ENCODE measurements around the gene CCR4.

DNA sequence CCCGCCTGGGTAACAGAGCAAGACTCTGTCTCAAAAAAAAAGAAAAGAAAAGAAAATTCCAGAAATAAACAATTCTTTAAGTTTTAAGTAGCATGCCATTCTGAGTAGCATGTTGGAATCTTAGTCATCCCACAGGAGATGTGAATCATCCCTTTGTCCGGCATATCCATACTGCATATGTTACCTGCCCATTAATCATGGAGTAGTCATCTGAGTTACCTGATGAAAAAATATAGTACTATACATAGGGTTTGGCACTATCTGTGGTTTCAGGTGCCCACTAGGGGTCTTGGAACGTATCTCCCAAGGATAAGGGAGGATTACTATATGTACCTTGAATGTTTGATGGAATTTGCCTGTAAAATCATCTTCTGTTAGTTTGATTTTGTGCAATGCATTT, 6.3 kb upstream of the CCR4 start:
- TF ChIP-seq TRIM28 (IDR thresholded peaks at IDR 0.05) (no peak), EP300 (IDR thresholded peaks at IDR 0.05; ENCODE audit: low read length) (no peak), POLR3A (IDR thresholded peaks at IDR 0.05; ENCODE audit: borderline replicate concordance, extremely low read depth, insufficient read depth, insufficient read length) (no peak), CTCF (IDR thresholded peaks at IDR 0.05 in 2 of 3, conservative IDR thresholded peaks at IDR 0.05 in 1 of 3; ENCODE audit: insufficient read depth in 2 of 3, low read depth in 1 of 3, low read length in 3 of 3) (no peak), EGR1 (conservative IDR thresholded peaks at IDR 0.05) (no peak), BMI1 (IDR thresholded peaks at IDR 0.05; ENCODE audit: low read length) (no peak), IRF2 (CRISPR knock-in tag; IDR thresholded peaks at IDR 0.05) (no peak), ZBTB2 (IDR thresholded peaks at IDR 0.05) (no peak), KAT2B (IDR thresholded peaks at IDR 0.05; ENCODE audit: low read depth, low read length) (no peak), ZNF263 (CRISPR knock-in tag; IDR thresholded peaks at IDR 0.05; ENCODE audit: borderline replicate concordance) (no peak)
- TF ChIP-seq, protein P1, sequence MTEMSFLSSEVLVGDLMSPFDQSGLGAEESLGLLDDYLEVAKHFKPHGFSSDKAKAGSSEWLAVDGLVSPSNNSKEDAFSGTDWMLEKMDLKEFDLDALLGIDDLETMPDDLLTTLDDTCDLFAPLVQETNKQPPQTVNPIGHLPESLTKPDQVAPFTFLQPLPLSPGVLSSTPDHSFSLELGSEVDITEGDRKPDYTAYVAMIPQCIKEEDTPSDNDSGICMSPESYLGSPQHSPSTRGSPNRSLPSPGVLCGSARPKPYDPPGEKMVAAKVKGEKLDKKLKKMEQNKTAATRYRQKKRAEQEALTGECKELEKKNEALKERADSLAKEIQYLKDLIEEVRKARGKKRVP (CRISPR knock-in tag; IDR thresholded peaks at IDR 0.05): no peak
- TF ChIP-seq, protein P2, sequence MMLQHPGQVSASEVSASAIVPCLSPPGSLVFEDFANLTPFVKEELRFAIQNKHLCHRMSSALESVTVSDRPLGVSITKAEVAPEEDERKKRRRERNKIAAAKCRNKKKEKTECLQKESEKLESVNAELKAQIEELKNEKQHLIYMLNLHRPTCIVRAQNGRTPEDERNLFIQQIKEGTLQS (IDR thresholded peaks at IDR 0.05): no peak
- TF ChIP-seq, protein P2 (CRISPR knock-in tag; conservative IDR thresholded peaks at IDR 0.05): no peak

Measured in K562 (cell line).